GM13976 (cell line): ENCODE results near the gene PRADC1.

ENCODE experiments used
- DNase-seq: peaks from one replicate; pipeline ENCODE4 v3.0.0; 2012; ENCODE audit warnings: low spot score
- in situ Hi-C: fragments of 300-500 bp; cut with MboI; formaldehyde crosslinking; loops from one replicate; pipeline ENCODE4 v1.12.0; 2022; ENCODE audit warnings: low sequenced_read_pairs, mixed read lengths, inconsistent platforms; ENCODE audit not compliant: unreplicated experiment
- TF ChIP-seq, protein P1 (sequence below): IDR thresholded peaks from 2 replicates; pipeline ENCODE4 v1.5.1; 2012; ENCODE audit warnings: borderline replicate concordance, mild to moderate bottlenecking; ENCODE audit not compliant: insufficient read depth; ENCODE audit errors: extremely low read depth, missing control alignments, control extremely low read depth

The PRADC1 gene

DNA sequence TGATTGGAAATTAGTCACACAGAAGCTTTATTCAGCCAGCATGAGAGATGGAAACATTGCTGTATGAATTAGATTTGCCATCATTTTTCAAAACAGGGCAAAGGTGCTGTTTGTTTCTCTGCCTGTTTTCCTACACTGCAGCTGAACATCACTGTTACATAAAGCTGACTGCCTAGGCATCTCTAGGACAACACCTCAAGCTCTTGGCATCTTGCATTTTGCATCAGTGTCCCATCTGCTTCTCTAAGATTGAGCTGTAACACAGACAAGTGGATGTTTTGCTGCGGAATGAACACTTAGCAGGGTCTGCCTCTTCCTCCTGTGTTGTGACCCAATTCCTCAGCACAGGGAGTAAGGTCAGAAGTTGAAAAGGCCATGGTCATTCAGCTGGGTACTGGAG lies 5.9 kb upstream of the PRADC1 start:
- no peak for DNase-seq
- in situ Hi-C loops = no loop called here
- TF ChIP-seq, protein P1, sequence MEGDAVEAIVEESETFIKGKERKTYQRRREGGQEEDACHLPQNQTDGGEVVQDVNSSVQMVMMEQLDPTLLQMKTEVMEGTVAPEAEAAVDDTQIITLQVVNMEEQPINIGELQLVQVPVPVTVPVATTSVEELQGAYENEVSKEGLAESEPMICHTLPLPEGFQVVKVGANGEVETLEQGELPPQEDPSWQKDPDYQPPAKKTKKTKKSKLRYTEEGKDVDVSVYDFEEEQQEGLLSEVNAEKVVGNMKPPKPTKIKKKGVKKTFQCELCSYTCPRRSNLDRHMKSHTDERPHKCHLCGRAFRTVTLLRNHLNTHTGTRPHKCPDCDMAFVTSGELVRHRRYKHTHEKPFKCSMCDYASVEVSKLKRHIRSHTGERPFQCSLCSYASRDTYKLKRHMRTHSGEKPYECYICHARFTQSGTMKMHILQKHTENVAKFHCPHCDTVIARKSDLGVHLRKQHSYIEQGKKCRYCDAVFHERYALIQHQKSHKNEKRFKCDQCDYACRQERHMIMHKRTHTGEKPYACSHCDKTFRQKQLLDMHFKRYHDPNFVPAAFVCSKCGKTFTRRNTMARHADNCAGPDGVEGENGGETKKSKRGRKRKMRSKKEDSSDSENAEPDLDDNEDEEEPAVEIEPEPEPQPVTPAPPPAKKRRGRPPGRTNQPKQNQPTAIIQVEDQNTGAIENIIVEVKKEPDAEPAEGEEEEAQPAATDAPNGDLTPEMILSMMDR = no peak

DNA sequence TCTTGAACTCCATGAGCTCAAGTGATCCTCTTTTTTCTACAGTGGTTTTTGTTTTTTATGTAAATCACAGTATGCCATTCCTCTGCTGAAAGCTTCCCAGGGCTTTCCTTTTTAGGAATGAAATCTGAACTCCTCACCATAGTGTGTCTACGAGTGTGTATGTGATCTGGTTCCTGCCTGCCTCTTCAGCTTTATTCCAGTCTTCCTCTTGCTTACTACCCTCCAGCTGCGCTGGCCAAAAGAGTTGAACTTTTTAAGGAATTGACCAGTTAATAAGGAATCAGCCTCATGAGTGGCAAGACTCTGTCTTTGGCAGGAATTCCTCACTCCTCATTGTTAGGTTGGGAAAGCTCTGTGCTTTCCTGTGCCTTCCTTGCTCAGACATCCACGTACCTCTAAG lies 5.1 kb upstream of the PRADC1 start:
- no peak for DNase-seq
- in situ Hi-C loops = no loop called here
- TF ChIP-seq, protein P1 = no peak

- TF ChIP-seq, protein P1 = no peak
- in situ Hi-C loops = no loop called here
- no peak for DNase-seq
Measured at GRCh38 chr2:73237168-73237567, 4.1 kb upstream of the PRADC1 start.

DNA sequence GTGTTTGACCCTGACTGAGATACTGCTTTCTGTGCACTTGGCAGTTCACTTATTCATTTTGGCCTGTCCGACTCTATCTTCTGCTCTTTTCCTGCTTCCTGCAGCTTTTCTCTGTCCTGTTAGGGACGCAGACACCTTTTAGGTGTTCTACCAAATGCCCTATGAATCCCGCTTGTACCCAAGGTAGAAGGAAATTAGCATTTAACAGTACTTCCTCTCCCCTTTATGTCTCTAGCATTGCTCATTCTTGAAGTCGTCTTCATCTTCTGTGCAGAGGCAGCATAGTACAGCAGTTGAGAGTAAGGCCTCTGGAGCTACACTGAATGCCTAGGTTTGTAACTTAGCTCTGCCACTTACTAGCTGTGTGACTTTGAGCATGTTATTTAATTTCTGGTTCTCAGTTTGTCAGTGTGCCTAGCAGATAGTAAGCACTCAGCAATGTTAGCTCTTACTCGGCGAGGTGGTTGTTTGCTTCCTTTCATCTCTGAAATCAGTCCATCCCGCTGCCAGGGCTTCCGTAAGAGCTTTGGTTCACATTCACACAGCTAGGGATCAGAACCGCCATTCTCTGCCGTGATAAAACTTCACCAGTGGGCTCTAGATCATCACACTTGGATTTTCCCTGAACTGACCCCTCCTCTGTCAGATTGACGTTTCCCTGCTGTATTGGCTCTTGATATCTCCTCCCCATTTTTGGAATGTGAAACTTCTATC lies 2.4 kb upstream of the PRADC1 start:
- DNase-seq = no peak
- in situ Hi-C loops = no loop called here
- TF ChIP-seq, protein P1 = no peak

DNA sequence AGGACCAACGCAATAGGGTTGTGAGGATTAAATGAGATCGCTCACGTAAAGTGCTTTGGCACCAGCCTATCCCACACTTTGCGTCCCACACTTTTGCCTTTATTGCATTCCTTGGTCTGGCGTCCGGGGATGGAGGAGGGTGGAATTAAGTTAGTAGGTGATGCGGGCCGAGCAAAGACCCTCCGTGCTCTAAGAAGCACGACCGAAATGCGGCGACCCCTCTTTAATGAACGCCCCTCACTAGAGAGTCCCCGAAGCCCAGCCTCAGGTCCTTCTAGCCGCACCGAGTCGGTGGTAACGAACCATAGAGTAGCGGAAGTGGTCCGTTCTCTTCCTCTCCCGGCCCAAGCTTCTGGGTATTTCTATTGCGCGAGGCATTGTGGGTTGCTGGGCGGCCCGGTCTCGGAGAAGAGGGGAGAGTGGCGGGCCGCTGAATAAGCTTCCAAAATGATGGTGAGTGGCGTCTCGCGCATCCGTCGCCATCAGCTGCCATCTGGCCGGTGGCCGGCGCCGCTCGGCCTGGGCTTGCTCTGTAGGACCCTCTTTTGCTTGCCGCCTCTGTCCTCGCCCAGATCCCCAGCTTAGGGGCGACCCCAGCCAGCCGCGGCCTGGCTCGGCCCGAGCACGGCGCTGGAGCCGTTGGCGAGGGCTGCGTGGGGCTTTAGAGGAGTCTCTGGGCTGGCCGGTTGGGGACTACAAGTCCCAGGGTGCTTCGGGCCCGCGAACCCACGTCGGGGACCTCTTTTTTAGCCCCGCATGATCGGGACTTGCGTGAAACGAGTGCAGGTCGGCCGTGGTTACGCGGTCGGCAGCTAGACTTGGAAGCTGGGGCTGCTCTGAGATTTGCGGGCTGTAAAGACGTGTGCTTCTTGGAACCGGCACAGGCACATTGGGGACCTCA lies 1.1 kb upstream of the PRADC1 start, which contains the start of gene CCT7:
Gene CCT7 (plus strand): TSS at position 377 of the 901 bp plus-strand sequence. CDS start 71 bp downstream, at position 448.
- in situ Hi-C loops = no loop called here
- peak; percentile 93 for DNase-seq
- TF ChIP-seq, protein P1 = no peak

GRCh38 chr2:73232403-73233153 lies 461 bp downstream of the PRADC1 start:
- TF ChIP-seq, protein P1 = no peak
- DNase-seq = no peak
- in situ Hi-C loops = no loop called here
